A673 (cell line): ENCODE results near the gene SREBF2. TPM values are rescaled to one million over a fixed set of nuclear protein-coding genes. Genes with fewer than 3 reads are reported as not detected.
A peak's percentile ranks its signal among the peaks of the same experiment; 100 is the strongest.

ENCODE experiments used
- BruUV-seq: library from RNA; stranded (reverse); fragments of 400-500 nt; replicated peaks from 2 replicates; lab custom pipeline; 2021; lab: Mats Ljungman, UMichigan
- CTCF ChIA-PET: fragments of 300-600 bp; sonication (Branson Sonifier 250); formaldehyde crosslinking; loops from one replicate; lab custom pipeline; 2022; ENCODE audit warnings: antibody characterized with exemption; lab: Charles Lee
- POLR2A ChIA-PET: fragments of 300-600 bp; sonication (Branson Sonifier 250); formaldehyde crosslinking; loops from one replicate; lab custom pipeline; 2022; ENCODE audit warnings: antibody characterized with exemption; ENCODE audit not compliant: low non-redundant PET; lab: Charles Lee
- DNase-seq: peaks from one replicate; pipeline ENCODE4 v3.0.0-alpha.2; 2015; ENCODE audit warnings: low spot score
- H3K27ac ChIP-seq: fragments of 200-600 bp; sonication (generic); 2 replicates; pipeline ENCODE4 v1.5.1; 2016; ENCODE audit warnings: mixed run types, low read depth, mild to moderate bottlenecking, mixed read lengths, antibody characterized with exemption, low read length; ENCODE audit not compliant: poor library complexity, severe bottlenecking
- H3K27me3 ChIP-seq: fragments of 200-600 bp; sonication (generic); replicated peaks from 2 replicates; pipeline ENCODE4 v1.6.1; 2017; ENCODE audit warnings: mixed run types, low read depth, mild to moderate bottlenecking, mixed read lengths, antibody characterized with exemption, low read length; ENCODE audit not compliant: insufficient read depth, poor library complexity
- H3K36me3 ChIP-seq: fragments of 200-600 bp; sonication (generic); 2 replicates; pipeline ENCODE4 v1.6.1; 2016; ENCODE audit warnings: mixed run types, mild to moderate bottlenecking, mixed read lengths, antibody characterized with exemption, low read length; ENCODE audit not compliant: insufficient read depth, poor library complexity, severe bottlenecking
- H3K4me1 ChIP-seq: fragments of 200-600 bp; sonication (generic); 2 replicates; pipeline ENCODE4 v1.6.1; 2017; ENCODE audit warnings: mixed run types, mild to moderate bottlenecking, mixed read lengths, antibody characterized with exemption, low read length; ENCODE audit not compliant: insufficient read depth, poor library complexity, severe bottlenecking
- H3K4me3 ChIP-seq: fragments of 200-600 bp; sonication (generic); 2 replicates; pipeline ENCODE4 v1.5.1; 2016; ENCODE audit warnings: low read depth, mixed run types, mild to moderate bottlenecking, mixed read lengths, low read length; ENCODE audit not compliant: poor library complexity, severe bottlenecking
- H3K9me3 ChIP-seq: fragments of 200-600 bp; sonication (generic); 2 replicates; pipeline ENCODE4 v1.6.1; 2016; ENCODE audit warnings: mixed run types, low read depth, mild to moderate bottlenecking, mixed read lengths, antibody characterized with exemption, low read length; ENCODE audit not compliant: poor library complexity, severe bottlenecking
- EZH2 ChIP-seq: fragments of 200-600 bp; sonication (generic); IDR thresholded peaks from 2 replicates; pipeline ENCODE4 v1.6.1; 2017; ENCODE audit warnings: borderline replicate concordance, low read depth, mild to moderate bottlenecking, mixed read lengths, antibody characterized with exemption, low read length; ENCODE audit not compliant: poor library complexity, severe bottlenecking
- intact Hi-C: fragments of 100-400 bp; cut with micrococcal nuclease; formaldehyde crosslinking; loops from one replicate; pipeline ENCODE4 v1.10.0; 2022; ENCODE audit not compliant: unreplicated experiment
- total RNA-seq: library from RNA; stranded (reverse); gene quantifications from 2 replicates; pipeline ENCODE4 v1.2.3, GENCODE V29; 2021
- TF ChIP-seq, protein P1 (sequence below): fragments of 300-800, 200-600 bp; sonication (generic); conservative IDR thresholded peaks from 2 replicates; pipeline ENCODE4 v1.5.1; 2017; ENCODE audit warnings: low read depth, mild to moderate bottlenecking, antibody characterized with exemption, low read length, moderate library complexity, mixed read lengths

Gene SREBF2
- total RNA-seq, 1 experiment from 2014 or later = 141 TPM

DNA sequence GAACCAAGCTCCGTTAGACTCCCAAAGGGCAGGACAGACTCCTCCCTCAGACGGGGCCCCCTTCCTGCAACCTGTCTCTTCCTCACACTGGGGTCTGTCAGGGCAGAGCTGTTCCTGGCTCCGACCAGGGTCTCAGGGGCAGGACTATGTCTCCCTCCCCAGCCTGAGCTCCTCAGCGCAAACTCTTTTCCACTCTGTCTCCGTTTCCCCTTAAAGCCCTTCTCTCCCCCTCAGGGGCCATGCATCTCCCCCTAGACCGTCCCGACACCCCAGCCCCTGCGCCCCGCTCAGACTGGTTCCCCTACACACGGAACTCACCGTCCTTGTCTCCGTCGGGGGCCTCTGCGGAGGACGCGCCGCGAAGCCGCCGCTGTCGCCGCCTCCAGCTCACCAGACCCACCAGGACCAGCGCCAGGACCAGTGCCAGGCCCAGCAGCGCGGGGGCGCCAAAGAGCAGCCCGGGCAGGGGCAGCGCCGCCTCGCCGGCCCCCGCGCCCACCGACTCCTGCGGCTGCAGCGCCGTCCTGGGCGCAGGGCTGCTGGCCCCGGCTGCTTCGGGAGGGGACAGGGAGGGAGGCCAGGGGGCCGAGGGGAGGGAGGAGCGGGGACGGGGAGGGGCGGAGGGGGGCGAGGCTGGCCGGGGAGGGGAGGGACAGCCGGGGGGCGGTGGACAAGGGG is 93.0 kb downstream of the SREBF2 start:
- ChIA-PET POLR2A (interaction anchor here (0.6 to 0.7 kb wide), 3 partner anchors 11 to 90 kb away, joined by 4 to 9 read pairs (median 4); partner anchors contain the start of gene SHISA8), CTCF (interaction anchor here (0.5 to 2.0 kb wide), 9 partner anchors 10 to 273 kb away, joined by 3 to 9 read pairs (median 3); partner anchors contain the start of genes CENPM and SREBF2)
- no peaks in the 10 kb centered on the region for H3K9me3 ChIP-seq
- intact Hi-C loops = no loop called here
- peaks cover 4% of the 10 kb centered on the region for H3K4me1 ChIP-seq
- H3K27me3 ChIP-seq = no peaks in the 10 kb centered on the region
- BruUV-seq = no TSS peak
- H3K27ac ChIP-seq = no peak overlapping the region
- TF ChIP-seq, protein P1, sequence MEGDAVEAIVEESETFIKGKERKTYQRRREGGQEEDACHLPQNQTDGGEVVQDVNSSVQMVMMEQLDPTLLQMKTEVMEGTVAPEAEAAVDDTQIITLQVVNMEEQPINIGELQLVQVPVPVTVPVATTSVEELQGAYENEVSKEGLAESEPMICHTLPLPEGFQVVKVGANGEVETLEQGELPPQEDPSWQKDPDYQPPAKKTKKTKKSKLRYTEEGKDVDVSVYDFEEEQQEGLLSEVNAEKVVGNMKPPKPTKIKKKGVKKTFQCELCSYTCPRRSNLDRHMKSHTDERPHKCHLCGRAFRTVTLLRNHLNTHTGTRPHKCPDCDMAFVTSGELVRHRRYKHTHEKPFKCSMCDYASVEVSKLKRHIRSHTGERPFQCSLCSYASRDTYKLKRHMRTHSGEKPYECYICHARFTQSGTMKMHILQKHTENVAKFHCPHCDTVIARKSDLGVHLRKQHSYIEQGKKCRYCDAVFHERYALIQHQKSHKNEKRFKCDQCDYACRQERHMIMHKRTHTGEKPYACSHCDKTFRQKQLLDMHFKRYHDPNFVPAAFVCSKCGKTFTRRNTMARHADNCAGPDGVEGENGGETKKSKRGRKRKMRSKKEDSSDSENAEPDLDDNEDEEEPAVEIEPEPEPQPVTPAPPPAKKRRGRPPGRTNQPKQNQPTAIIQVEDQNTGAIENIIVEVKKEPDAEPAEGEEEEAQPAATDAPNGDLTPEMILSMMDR = peak; percentile 68
- TF ChIP-seq EZH2 = no peak
- peak; percentile 79 for DNase-seq
- no peaks in the 10 kb centered on the region for H3K36me3 ChIP-seq
- peak overlapping the region; percentile 50 for H3K4me3 ChIP-seq

DNA sequence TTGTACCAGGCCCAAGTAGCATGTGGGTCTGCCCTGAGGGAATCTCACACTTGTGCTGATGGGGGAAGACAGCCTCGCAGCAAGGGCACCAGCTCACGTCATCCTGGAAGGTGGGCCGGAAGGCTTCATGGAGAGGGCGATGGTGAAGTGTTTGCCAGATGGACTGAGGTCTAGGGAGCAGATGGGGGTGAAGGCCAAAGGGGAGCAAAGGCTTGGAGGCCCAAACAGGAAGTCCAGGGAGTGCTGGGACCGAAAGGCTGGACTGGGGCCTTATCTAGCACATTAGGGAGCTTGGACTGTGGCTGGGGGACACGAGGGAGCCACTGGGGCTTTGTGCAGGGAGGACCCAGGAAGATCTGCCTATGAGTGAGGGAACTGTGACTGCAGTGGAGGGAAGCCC is 94.9 kb downstream of the SREBF2 start:
- Histone ChIP-seq H3K27me3 (no peaks in the 10 kb centered on the region), H3K36me3 (no peaks in the 10 kb centered on the region), H3K9me3 (no peaks in the 10 kb centered on the region), H3K4me1 (peaks cover 8% of the 10 kb centered on the region), H3K27ac (no peak overlapping the region), H3K4me3 (no peak overlapping the region)
- BruUV-seq = no TSS peak
- TF ChIP-seq, protein P1 = no peak
- no peak for DNase-seq
- intact Hi-C loops = no loop called here
- ChIA-PET CTCF (interaction anchor here (1.0 kb wide), 1 partner anchor 19 kb away, joined by 4 read pairs; the partner anchor contains the start of gene CENPM), POLR2A (no interaction called here)

DNA sequence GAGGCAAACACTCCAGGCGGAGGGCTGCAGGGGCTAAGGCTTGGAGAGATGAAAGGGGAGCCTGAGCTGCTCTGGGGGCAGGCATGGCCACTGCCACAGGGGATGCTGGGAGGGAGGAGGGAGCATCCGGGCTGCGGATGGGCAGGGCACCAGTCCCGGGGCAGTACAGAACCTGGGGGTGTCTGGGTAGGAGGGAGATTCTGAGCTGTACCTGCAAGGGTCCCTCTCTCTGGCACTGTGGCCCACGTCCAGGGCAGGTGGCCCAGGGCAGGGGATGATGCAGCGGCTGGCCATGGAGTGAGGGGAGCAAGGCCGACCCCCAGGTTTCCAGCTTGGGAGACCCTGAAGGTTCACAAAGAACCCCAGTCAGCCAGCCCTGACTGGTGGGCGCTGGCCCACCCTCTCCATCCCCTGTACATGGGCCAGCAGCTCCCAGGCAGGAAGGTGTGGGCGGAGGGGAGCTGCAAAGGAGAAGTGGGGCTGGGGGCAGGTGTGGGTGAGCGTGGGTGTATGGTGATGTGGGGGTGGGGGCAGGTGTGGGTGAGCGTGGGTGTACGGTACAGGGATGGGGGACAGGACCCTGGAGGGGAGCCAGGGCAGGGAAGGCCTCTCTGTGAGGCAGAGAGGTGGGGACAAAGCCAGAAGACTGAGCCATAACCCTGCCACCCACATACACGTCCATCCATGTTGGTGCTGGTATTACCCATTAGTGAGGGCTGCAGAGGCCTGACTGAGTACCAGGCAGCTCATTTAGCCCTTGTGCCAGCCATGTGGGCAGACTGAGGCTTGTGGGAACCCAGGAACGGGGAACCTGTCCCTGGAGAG is 95.9 kb downstream of the SREBF2 start:
- TF ChIP-seq, protein P1 = no peak
- no peak for TF ChIP-seq EZH2
- ChIA-PET POLR2A (interaction anchor here (0.6 kb wide), 1 partner anchor 622 kb away, joined by 10 read pairs; no protein-coding TSS in a partner anchor), CTCF (interaction anchor here (0.9 kb wide), 1 partner anchor 180 kb away, joined by 7 read pairs; no protein-coding TSS in a partner anchor)
- Histone ChIP-seq H3K27me3 (no peaks in the 10 kb centered on the region), H3K27ac (no peak overlapping the region), H3K4me1 (peaks cover 8% of the 10 kb centered on the region), H3K36me3 (no peaks in the 10 kb centered on the region), H3K9me3 (no peaks in the 10 kb centered on the region), H3K4me3 (no peak overlapping the region)
- intact Hi-C loops = no loop called here
- BruUV-seq = no TSS peak
- no peak for DNase-seq
